ENCODE data around the gene METTL9.
"Not testable (repeated sequence)": the region's sequence is repeated elsewhere in the genome, so short reads cannot be mapped to it uniquely, and the experiment has no call there.

The METTL9 gene

DNA sequence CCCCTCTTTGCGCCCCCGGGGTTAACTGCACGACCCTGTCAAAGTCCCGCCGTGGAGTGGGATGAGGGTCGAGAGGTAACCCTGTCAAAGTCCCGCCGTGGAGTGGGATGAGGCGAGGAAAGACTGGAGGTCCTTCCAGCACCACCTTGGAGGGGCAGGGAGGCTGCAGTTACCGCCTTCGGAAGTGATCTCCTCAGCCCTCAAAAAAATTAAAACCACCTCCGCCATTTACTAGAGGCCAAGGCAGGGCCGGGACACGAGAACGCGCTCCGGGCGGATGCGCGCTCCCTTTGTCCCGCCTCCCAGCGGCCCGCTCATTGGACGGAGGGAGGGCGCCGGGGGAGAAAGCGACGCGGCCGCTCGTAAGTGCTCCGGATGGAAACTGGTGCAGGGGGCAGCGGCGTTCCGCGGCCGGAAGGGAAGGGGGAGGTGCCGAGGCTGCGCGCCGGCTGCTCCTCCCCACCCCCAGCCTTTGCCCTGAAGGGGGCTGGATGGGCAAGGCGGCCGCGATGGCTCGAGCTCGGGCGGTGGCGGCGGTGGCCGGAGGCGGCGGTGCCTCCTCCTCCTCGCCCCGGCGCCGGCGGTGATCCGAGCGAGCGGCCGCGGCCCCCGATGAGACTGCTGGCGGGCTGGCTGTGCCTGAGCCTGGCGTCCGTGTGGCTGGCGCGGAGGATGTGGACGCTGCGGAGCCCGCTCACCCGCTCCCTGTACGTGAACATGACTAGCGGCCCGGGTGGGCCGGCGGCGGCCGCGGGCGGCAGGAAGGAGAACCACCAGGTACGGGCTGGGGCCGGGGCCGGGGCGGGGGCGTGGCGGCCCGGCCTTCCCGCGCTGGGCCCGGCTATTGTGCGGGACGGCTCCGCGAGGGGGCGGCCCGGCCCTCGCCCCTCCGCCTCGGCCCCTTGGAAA is at the start of gene METTL9:
TSS of gene METTL9 (plus strand) at position 456 of the 909 bp plus-strand sequence. CDS start at position 613, 157 bp downstream.
- DNase-seq = peak; percentile 98

DNA sequence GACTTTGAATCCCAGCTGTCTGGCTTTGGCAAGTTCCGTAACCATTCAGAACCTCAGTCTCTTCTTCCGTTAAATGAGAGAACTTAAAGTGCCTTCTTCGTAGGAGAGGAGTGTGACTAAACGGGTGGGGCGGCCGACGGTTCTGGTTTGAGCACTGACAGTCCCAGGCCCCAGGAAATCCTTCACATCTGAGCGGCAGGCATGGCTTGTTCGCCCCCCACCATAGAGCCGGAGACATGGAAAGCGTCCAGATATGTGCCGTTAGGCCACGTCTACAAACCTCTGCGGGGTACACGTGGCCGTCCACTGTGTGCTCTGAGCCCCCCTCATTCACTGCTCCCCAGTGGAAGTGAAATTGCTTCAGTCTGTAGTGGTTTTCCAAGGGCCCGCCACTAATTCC is 49.4 kb upstream of the METTL9 start:
- not testable (repeated sequence) for DNase-seq

DNA sequence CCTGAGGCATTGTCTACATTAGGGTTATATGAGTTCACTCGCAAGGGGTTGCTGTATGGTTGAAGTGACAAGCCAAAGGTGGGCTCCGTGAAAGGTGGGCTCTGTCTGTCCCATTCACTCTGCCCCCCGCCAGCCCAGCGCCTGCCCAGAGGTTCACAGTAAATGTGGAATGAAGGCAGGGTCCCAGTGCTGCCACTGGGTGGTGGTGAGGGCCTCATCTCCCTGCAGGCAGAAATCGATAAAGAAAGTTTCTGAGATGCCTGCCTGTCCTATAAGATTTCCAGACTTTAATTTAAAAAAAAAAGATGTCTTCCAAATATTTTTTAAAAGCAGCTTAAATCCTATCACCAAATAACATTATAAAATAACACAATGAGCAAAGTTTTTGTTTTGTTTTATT is 48.9 kb upstream of the METTL9 start:
- DNase-seq = not testable (repeated sequence)

DNA sequence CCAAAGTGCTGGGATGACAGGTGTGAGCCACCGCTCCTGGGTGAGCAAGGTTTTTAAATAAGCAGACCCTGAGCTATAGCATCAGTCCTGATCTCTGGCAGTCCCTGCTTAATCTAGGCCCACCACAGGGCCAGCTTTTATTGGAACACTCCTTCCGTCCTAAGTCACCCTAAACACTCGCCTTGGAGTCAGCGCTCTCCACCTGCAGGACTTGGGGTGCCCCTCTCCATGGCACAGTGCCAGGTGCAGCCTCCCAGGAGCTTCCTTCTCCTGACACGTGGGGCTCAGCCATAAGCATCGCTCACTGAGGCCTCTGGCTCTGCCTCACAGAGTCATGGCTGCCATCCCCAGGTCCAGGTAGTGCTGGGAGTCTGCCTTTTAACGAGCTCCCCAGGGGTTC is 48.3 kb upstream of the METTL9 start:
- not testable (repeated sequence) for DNase-seq

DNA sequence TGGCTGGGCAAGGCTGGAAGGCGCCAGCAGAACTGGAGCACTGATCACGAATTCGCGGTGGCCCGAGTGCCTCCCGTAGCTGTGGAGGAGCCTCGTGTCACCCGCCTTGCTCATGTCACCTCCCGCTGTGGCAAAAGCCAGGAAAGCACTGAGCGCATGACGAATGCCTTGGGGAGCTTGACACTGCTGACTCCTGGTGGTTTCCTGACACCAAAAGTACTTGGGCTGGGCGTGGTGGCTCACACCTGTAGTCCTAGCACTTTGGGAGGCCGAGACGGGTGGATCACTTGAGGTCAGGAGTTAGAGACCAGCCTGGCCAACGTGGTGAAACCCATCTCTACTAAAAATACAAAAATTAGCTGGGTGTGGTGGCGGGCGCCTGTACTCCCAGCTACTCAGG is 47.8 kb upstream of the METTL9 start:
- peak; percentile 58 for DNase-seq

DNA sequence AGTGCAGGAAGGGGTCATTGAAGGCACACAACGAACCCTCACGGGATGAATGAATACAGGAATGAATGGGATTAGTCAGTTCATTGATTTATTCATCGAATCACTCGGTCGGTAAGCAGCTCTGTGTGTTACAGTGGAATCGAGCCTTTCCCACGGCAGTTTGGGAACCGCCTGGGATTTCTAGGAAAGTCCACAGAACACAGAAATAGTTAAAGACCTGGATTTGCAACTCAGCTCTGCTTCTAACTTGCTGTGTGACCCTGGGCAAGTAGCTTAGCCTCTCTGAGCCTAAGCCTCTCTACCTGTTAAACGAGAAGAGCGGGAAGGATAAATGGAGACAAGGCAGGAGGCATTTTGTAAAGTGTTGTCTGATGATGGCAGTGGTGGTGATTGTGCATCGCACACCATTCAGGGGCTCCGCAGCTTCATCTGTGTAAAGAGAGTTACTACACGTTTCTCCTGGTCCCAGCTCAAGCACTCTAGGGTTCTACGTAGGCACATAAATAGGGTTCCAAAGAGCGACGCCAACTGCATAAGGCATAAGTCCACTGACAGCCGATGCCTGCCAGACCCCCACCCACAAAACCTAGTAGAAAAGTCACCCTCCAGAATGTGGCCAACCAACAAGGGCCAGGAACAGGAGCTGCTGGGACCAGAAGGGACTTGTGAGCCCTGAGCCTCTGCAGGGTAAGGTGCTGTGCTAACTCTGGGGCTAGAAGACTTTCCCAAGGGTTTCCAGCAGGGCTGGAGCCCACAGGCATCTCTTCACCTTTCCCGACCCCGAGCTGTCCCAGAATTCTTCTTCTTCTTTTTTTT is 45.7 kb upstream of the METTL9 start:
- not testable (repeated sequence) for DNase-seq

DNA sequence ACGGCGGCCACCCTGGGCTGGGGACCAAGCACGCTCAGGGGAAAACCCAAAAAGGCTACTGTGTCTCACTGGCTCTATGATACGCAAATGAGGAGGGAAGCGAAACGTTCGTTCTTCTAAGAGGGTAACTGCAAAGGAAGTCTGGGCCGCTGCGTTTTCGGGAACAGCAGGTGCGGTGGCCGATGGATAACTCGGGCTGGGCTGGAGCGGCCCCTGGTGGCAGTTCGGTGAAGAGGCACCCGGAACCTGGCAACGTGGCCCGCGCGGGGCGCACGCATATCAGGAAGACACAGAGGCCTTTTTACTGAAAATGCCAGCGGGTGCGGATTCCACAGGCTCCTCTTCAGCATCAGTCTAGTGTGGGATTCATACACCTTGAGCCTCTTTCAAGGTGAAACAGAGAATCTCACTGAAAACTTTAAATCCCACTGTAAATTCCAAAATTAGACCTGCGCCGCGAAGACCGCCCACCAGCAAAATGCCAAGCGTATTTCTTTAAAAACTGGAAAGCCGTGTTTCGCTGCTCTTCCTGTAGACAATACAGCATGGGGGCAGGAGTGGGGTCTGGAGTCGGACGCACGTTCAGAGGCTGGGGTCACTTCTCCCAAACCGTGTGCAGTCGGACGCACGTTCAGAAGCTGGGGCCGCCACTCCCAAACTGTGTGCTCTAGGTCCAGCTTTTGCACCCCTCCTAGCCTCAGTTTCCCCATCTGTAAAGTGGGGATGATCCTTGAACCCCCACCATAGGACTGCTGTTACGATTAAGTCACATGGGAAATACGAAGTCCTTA is 44.4 kb upstream of the METTL9 start:
- DNase-seq = peak; percentile 91

DNA sequence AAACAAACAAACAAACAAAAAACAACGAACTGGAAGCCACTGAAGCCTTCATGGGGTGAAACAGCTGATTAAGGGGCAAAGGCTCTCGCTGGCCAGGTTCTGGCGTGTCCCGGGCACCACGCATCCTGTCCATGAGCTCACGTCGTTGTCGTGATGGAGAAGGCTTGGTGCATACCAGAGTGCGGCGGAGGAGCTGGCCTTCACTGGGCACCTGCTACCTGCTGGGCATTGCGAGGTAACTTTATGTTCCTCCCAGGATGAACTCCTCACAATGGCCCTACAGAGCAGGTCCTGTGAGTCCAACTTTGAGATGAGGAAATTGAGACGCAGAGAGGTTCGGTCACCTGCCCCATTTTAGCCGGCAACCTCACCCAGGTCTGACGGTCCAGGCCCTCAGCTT is 43.8 kb upstream of the METTL9 start:
- DNase-seq = not testable (repeated sequence)

DNA sequence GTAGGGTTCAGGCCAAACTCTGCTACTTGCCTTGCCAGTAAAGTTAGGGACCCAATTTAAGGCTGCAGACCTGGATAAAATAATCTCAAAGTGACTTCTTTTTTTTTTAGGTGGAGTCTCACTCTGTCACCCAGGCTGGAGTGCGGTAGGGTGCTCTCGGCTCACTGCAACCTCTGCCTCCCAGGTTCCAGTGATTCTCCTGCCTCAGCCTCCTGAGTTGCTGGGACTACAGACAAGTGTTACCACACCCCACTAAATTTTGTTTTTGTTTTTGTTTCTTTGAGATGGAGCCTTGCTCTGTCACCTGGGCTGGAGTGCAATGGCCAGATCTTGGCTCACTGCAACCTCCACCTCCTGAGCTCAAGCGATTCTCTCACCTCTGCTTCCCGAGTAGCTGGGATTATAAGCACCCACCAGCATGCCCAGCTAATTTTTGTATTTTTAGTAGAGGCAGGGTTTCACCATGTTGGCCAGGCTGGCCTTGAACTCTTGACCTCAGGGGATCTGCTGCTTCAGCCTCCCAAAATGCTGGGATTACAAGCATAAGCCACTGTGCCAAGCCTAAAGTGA is 43.3 kb upstream of the METTL9 start:
- not testable (repeated sequence) for DNase-seq

DNA sequence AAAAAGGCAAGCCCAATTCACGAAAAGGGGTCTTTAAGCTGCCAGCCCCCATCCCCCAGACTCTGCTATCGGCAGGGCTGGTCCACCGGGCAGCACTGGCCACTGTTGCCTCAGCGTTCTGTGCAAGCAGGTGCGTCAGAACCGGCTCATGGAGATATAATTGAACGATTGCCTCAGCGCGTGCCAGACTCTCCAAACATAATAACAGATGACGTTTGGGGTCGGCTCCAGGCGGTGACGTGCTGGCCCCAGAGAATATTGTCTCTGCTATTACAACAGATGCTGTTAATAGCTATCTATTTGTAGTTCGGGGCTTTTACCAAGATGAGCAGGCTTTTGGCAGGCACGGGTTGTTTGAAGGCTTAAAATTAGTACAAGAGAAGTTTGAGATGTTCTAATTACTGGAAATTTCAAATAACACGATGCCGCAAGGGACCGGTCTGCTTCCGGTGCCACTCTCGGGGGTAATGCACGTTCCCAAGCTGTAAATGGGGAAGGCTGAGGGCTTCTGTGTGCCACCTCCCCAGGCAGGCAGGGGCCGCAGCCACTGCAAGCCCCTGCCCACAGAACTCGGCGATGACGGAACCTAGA is 42.6 kb upstream of the METTL9 start:
- DNase-seq = peak; percentile 90

DNA sequence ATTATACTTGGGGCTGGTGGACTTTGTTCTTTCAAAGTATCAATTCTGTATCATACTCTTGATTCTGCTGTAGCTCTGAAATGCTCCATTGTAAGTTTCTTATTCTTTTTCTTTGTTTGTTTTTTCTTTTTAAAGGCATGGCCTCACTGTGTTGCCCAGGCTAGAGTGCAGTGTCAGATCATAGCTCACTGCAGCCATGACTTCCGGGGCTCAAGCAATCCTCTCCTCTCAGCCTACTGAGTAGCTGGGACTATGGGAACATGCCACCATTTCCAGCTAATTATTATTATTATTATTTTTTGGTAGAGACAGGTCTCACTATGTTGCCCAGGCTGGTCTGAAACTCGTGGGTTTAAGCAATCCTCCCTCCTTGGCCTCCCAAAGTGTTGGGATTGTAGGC is 38.9 kb upstream of the METTL9 start:
- no peak for DNase-seq

DNA sequence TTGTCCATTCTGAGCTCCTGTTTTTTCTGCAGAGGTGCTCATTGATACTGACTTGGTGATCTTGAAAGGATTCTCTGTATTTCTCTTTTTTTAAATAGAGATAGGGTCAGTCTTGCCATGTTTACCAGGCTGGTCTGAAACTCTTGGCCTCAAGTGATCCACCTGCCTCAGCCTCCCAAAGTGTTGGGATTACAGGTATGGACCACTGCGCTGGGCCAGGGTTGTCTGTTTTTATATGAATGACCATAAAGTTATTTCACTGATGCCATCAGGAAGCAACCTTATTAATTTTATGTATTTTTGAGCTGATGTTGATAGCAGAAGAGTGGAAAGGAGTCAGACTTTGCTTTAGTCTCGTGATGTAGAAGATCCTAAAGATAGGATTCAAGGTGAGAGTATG is 35.7 kb upstream of the METTL9 start:
- no peak for DNase-seq

DNA sequence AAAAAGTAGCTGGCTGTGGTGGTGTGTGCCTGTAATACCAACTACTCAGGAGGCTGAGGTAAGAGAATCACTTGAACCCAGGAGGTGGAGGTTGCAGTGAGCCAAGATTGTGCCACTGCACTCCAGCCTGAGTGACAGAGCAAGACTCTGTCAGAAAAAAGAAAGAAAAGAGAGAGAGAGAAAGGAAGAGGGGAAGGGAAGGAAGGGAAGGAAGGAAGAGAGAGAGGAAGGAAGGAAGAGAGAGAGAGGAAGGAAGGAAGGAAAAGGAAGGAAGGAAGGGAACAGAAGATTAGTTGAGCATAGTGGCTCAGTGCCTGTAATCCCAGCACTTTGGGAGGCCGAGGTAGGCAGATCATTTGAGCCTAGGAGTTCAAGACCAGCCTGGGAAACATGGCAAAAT is 35.0 kb upstream of the METTL9 start:
- DNase-seq = not testable (repeated sequence)

DNA sequence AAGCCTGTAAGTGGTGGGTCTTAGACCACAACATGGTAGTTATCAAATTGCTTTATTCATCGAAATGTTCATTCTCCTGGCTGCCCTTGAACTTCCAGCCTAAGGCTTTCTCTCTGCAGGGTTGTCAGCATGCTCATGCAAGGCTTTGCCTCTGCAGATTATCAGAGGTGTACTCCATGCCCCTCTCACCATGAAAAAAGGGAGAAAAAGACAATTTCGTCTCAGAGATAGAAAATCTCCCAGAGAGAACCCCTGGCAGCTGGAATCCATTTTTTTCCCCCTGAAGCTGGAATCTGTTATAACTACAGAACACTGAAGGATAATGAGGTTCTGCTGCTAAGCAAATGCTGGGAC is 33.9 kb upstream of the METTL9 start:
- DNase-seq = no peak

DNA sequence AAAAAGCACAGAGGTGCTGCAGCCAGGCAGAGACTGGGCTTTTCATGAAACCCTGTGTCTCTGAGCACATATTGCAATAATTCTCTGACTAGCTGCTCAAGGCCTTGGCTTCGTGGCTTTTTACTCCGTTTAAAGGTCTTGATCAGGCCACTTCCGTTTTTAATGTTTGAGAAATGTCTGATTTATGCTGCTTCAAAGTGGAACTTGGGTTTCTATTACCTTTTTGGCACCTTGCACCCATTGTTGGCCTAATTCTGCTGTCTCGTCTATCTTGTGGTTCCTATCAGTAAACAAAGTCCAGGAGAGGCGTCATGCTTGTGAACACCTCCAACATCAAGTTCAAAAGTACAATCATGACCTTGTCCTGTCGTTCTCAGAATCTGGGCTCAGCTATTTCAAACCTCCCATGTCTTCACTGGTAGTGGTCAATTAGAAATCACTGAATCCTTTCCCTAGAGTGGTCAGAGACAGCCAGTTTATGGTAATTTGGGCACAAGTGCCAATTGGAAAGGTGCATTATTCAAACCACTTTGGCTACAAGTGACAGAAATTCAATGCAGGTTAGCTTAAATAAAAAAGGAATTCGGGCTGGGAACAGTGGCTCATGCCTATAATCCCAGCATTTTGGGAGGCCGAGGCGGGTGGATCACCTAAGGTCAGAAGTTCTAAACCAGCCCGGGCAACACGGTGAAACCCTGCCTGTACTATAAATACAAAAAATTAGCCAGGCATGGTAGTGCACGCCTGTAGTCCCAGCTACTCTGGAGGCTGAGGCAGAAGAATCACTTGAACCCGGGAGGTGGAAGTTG is 33.3 kb upstream of the METTL9 start:
- no peak for DNase-seq

DNA sequence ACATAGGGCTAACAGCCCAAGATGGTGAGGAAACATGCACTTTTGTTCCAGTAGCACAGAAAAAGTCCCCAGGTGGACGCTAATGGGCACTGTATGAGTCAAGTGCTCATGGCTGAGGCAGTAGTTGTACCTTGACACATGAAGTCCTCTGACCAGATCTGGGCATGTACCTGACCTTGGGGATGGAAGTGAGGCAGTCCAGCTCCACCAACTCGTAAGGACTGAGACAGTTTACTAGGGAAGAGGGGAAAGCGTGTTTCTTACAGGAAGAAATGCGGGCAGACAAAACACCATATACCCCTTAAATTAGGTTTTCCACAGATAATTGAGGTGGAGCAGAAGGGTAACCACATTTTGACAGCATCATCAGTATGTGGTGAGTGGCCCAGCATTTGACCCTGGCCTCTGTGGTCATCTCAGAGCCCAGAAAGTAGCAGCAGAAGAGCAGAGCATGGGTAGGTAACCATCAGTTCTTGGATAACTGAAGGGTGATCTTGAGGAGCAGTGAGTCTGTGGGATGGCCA is 32.4 kb upstream of the METTL9 start:
- DNase-seq = no peak

DNA sequence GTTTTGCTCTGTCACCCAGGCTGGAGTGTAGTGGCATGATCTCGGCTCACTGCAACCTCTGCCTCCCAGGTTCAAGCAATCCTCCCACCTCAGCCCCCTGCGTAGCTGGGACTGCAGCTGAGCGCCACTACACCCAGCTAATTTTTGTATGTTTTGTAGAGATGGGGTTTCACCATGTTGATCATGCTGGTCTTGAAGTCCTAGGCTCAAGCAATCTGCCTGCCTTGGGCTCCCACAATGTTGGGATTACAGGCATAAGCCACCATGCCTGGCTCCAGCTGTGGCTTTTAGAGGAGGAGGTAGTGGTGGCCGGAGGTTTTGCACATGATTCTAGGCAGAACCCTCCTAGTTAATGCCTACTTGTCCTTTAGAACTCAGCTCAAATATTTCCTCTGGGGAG is 31.9 kb upstream of the METTL9 start:
- not testable (repeated sequence) for DNase-seq

DNA sequence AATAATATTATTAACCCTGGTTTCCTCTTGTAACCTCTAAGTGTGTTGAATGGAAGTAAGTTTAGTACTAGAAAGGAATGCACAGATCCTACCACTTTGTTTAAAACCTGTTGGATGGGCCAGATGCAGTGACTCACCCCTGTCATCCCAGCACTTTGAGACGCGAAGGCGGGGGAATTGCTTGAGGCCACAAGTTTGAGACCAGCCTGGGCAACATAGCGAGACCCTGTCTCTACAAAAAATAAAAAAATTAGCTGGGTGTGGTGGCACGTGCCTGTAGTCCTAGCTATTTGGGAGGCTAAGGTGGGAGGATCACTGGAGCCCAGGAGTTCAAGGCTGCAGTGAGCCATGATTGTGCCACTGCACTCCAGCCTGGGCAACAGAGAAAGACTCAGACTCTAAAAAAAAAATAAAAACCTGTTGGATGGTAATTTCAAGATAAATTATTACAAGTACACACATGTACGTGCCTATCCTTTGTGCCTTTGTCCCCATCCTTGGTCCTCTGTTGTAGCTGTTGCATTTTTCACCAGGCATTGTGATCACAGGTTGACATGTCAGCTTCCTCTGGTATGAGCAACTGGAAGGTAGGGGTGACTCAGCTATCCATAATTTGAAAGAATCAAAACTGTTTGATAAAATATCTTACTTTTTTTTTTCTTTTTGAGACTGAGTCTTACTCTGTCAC is 30.7 kb upstream of the METTL9 start:
- no peak for DNase-seq

DNA sequence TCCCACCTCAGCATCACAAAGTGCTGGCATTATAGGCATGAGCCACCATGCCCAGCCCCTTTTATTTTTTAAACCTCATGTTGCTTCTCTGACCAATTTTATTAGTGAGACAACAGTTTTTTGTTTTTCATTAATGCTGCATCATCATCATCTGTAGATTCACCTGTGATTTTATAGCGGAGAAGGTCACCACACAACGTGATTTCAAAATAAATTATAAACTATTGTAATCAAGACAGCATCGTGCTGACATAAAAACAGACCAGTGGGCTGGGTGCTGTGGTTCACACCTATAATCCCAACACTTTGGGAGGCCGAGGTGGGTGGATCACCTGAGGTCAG is 28.7 kb upstream of the METTL9 start:
- no peak for DNase-seq

DNA sequence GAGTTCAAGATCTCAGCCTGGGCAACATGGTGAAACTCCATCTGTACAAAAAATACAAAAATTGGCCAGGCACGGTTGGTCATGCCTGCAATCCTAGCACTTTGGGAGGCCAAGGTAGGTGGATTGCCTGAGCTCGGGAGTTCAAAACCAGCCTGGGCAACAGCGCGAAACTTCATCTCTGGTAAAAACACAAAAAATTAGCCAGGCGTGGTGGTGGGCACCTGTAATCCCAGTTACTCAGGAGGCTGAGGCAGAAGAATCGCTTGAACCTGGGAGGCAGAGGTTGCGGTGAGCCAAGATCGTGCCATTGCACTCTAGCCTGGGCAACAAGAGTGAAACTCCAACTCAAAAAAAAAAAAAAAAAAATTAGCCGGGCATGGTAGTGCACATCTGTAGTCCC is 25.9 kb upstream of the METTL9 start:
- not testable (repeated sequence) for DNase-seq

DNA sequence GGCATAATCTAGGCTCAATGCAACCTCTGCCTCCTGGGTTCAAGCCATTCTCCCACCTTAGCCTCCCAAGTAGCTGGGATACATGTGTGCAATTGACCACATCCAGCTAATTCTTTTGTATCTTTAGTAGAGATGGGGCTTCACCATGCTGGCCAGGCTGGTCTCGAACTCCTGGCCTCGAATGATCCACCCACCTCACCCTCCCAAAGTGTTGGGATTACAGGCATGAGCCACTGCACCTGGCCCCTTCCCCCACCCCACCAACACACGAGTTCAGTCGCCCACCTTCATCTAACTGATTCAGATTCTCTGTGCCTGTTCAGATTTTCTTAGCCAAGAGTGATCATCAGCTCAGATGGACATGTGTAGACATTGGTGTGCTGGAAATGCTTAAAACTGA is 25.0 kb upstream of the METTL9 start:
- DNase-seq = no peak

Measured in NCI-H69 (cell line).